ENCODE data around the gene OGFOD2. TPM values are rescaled to one million over a fixed set of nuclear protein-coding genes. Genes with fewer than 3 reads are reported as not detected.

OGFOD2 gene
- total RNA-seq, 1 experiment from 2014 or later, result 17.5 TPM

DNA sequence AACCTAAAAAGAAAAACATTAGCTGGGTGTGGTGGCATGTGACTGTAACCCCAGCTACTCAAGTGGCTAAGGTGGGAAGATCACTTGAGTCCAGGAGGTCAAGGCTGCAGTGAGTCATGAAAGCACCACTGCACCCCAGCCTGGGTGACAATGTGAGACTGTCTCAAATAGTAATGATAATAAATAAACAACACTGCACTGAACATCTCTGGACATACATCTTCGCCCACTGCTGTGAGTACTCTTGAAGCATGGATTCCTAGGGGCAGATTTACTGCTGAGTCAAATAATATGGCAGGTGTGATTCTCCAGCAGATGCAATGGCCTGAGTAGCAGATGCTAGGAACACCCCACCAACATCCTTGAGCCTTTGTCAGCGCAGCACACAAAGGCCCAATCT, 32.4 kb upstream of the OGFOD2 start:
- Mint-ChIP-seq H3K36me3 (ENCODE audit: insufficient read depth, unreplicated experiment) (peaks cover 6% of the 10 kb centered on the region), H3K4me3 (ENCODE audit: unreplicated experiment) (no peak overlapping the region), H3K27me3 (ENCODE audit: insufficient read depth, unreplicated experiment) (no peaks in the 10 kb centered on the region), H3K9me3 (ENCODE audit: unreplicated experiment) (no peaks in the 10 kb centered on the region), H3K27ac (ENCODE audit: low read depth, unreplicated experiment) (no peak overlapping the region), H3K4me1 (ENCODE audit: insufficient read depth, unreplicated experiment) (peaks cover 44% of the 10 kb centered on the region)
- DNase-seq (ENCODE audit: unreplicated experiment), result no peak
- no peak for TF ChIP-seq CTCF (IDR thresholded peaks at IDR 0.05; ENCODE audit: unreplicated experiment)
- BruUV-seq (replicated peaks), result no TSS peak
- intact Hi-C loops (cut with micrococcal nuclease), result no loop called here
- ChIA-PET POLR2A (interaction anchor here (11.2 kb wide), 1 partner anchor 51 kb away, joined by 240 read pairs; the partner anchor contains the start of gene VPS37B), CTCF (interaction anchor here (0.6 kb wide), 1 partner anchor 206 kb away, joined by 3 read pairs; no protein-coding TSS in a partner anchor)

DNA sequence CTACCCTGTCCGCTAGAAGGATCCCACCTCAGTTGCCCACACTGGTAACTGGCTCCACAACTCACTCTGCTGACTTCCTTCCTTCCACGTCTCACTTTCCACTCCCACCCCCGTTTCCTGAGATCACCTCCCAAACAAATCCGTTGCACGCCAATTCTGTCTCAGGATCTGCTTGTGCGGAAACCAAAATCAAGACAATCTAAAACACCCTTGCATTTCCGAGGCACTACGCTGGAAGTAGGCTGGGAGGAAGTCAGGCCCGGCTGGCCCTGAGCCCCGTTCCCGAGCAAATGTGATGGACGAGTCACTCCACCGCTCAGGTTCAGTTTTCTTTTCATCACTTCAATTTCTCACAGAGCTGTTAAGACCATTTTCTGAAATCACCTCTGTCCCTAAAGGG, 31.8 kb upstream of the OGFOD2 start:
- DNase-seq (ENCODE audit: unreplicated experiment), result no peak
- BruUV-seq (replicated peaks), result no TSS peak
- no peak overlapping the region for H3K27ac Mint-ChIP-seq (ENCODE audit: low read depth, unreplicated experiment)
- ChIA-PET CTCF (no interaction called here), POLR2A (interaction anchor here (4.5 to 11.2 kb wide), 2 partner anchors 24 to 51 kb away, joined by 53 to 240 read pairs; partner anchors contain the start of gene VPS37B)
- H3K36me3 Mint-ChIP-seq (ENCODE audit: insufficient read depth, unreplicated experiment), result peaks cover 6% of the 10 kb centered on the region
- H3K4me1 Mint-ChIP-seq (ENCODE audit: insufficient read depth, unreplicated experiment), result peaks cover 42% of the 10 kb centered on the region
- TF ChIP-seq CTCF (IDR thresholded peaks at IDR 0.05; ENCODE audit: unreplicated experiment), result no peak
- H3K27me3 Mint-ChIP-seq (ENCODE audit: insufficient read depth, unreplicated experiment), result no peaks in the 10 kb centered on the region
- no peak overlapping the region for H3K4me3 Mint-ChIP-seq (ENCODE audit: unreplicated experiment)
- no peaks in the 10 kb centered on the region for H3K9me3 Mint-ChIP-seq (ENCODE audit: unreplicated experiment)
- intact Hi-C loops (cut with micrococcal nuclease), result no loop called here

DNA sequence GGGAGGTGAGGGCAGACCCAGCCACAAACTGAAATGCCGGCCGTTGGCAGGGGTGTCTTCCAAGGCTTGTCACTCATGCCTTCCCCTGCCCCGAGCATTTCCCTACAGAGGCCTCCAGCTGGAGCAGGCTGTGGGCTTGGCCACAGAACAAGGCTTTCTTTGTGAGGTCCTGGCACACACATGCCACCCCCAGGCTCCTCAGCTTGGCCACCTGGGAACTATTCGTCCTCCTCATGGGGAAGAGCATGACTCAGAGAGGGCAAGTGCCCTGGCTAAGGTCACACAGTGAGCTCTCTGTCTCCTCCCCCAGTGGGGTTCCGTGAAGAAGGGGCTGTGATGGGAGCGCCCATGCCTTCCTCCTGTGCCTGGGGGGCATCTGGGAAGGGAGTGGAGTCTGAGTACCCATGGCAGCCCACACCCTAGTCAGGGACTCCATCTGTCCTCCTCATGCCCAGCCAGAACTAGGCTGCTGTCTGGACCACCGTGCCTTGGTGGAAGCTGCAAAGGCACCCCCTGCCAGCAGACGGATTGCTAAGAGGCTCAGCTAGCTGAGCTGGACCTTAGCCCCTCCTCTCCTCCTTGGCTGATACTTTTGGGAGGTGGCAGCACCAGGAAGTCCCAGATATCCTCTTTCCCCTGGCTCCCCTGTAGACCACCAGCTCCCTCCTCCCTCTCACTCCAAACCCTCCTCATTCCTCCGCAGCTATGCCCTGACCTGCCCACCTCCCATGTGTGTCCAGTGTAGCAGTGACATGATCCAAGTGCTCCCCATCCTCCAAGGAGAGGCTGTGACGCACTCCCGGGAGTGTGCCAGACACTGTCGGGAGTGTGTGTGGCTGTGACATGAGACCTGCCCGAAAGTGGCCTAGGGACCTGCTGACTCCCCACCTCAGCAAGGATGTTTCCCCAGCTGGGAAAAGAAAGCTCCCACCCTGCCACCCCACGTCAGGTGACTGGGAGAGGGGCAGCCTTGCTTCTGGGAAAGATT, 30.1 kb upstream of the OGFOD2 start:
- no peak for TF ChIP-seq CTCF (IDR thresholded peaks at IDR 0.05; ENCODE audit: unreplicated experiment)
- no peaks in the 10 kb centered on the region for H3K9me3 Mint-ChIP-seq (ENCODE audit: unreplicated experiment)
- intact Hi-C loops (cut with micrococcal nuclease), result no loop called here
- peaks cover 6% of the 10 kb centered on the region for H3K36me3 Mint-ChIP-seq (ENCODE audit: insufficient read depth, unreplicated experiment)
- no peak overlapping the region for H3K27ac Mint-ChIP-seq (ENCODE audit: low read depth, unreplicated experiment)
- no peaks in the 10 kb centered on the region for H3K27me3 Mint-ChIP-seq (ENCODE audit: insufficient read depth, unreplicated experiment)
- H3K4me3 Mint-ChIP-seq (ENCODE audit: unreplicated experiment), result no peak overlapping the region
- no TSS peak for BruUV-seq (replicated peaks)
- ChIA-PET POLR2A (interaction anchor here (0.7 to 11.2 kb wide), 8 partner anchors 26 to 287 kb away, joined by 3 to 240 read pairs (median 4); partner anchors contain the start of gene VPS37B), CTCF (interaction anchor here (0.5 to 15.1 kb wide), 12 partner anchors 9 to 298 kb away, joined by 3 to 230 read pairs (median 4); no protein-coding TSS in a partner anchor)
- peaks cover 42% of the 10 kb centered on the region for H3K4me1 Mint-ChIP-seq (ENCODE audit: insufficient read depth, unreplicated experiment)
- peak; percentile 92 for DNase-seq (ENCODE audit: unreplicated experiment)

Measured in MCF 10A (cell line).